SU-DHL-6 (cell line): ENCODE measurements around the gene IQSEC2.

Experiments
- CTCF ChIP-seq: fragments of 200-600 bp; sonication (generic); IDR thresholded peaks from one replicate; pipeline ENCODE4 v1.5.1; 2017; ENCODE audit warnings: antibody characterized with exemption, mild to moderate bottlenecking, low read length, moderate library complexity; ENCODE audit not compliant: insufficient read depth, poor library complexity, severe bottlenecking
- EZH2phosphoT487 ChIP-seq: fragments of 200-600 bp; sonication (generic), shearing (Covaris generic); conservative IDR thresholded peaks from 2 replicates; pipeline ENCODE4 v1.6.1; 2018; ENCODE audit warnings: mild to moderate bottlenecking, antibody characterized with exemption, low read length, moderate library complexity, mixed read lengths

GRCh38 chrX:53262918-53263394, 18.4 kb downstream of the IQSEC2 start:
- TF ChIP-seq CTCF, result no peak
- no peak for TF ChIP-seq EZH2phosphoT487
